GM10248 (cell line): ENCODE data around the gene OR6F1.
"Not testable (repeated sequence)": the region's sequence is repeated elsewhere in the genome, so short reads cannot be mapped to it uniquely, and the experiment has no call there.

Source experiments
- CTCF ChIA-PET: fragments of 300-600 bp; sonication (Branson Sonifier 250); formaldehyde crosslinking; extraction: SDS; loops from one replicate; lab custom pipeline; 2021; ENCODE audit warnings: antibody characterized with exemption; lab: Yijun Ruan, JAX
- POLR2A ChIA-PET: fragments of 350-650 bp; sonication (Branson Sonifier 250); formaldehyde crosslinking; extraction: SDS; loops from one replicate; lab custom pipeline; 2020; ENCODE audit warnings: antibody characterized with exemption; lab: Yijun Ruan, JAX
- DNase-seq: peaks from one replicate; pipeline ENCODE4 v3.0.0; 2012; ENCODE audit errors: extremely low spot score
- CTCF ChIP-seq: IDR thresholded peaks from 2 replicates; pipeline ENCODE4 v1.5.1; 2012; ENCODE audit warnings: mild to moderate bottlenecking, low read depth; ENCODE audit errors: extremely low read depth, missing control alignments, control extremely low read depth

The OR6F1 gene

GRCh38 chr1:247741756-247742155 is 25.3 kb upstream of the OR6F1 start:
- ChIA-PET CTCF (no interaction called here), POLR2A (no interaction called here)
- DNase-seq: no peak
- no peak for TF ChIP-seq CTCF

GRCh38 chr1:247740721-247741120 is 24.3 kb upstream of the OR6F1 start:
- CTCF ChIA-PET: no interaction called here
- no peak for TF ChIP-seq CTCF
- POLR2A ChIA-PET: no interaction called here
- DNase-seq: no peak

- TF ChIP-seq CTCF: no peak
- CTCF ChIA-PET: no interaction called here
- DNase-seq: no peak
Measured at GRCh38 chr1:247738315-247738714, 21.9 kb upstream of the OR6F1 start, which contains the start of gene OR14K1. TSS of gene OR14K1 (plus strand) at chr1:247738615. CDS start at chr1:247738615, 0 bp downstream.

GRCh38 chr1:247721222-247721621 is 4.8 kb upstream of the OR6F1 start:
- ChIA-PET CTCF (no interaction called here), POLR2A (no interaction called here)
- no peak for TF ChIP-seq CTCF
- no peak for DNase-seq

More at GRCh38 chr1:247738315-247738714, 21.9 kb upstream of the OR6F1 start, which contains the start of gene OR14K1:
- POLR2A ChIA-PET: no interaction called here

GRCh38 chr1:247713753-247714152 is 2.7 kb downstream of the OR6F1 start:
- no peak for TF ChIP-seq CTCF
- POLR2A ChIA-PET: no interaction called here
- CTCF ChIA-PET: interaction anchor here (1.5 kb wide), 1 partner anchor 23 kb away, joined by 5 read pairs; no protein-coding TSS in a partner anchor
- no peak for DNase-seq

- DNase-seq, CTCF ChIA-PET, POLR2A ChIA-PET: not testable (repeated sequence)
Measured at GRCh38 chr1:247710681-247711080, 5.8 kb downstream of the OR6F1 start.

- CTCF ChIA-PET: no interaction called here
- no peak for TF ChIP-seq CTCF
- POLR2A ChIA-PET: no interaction called here
- no peak for DNase-seq
Measured at GRCh38 chr1:247701338-247701737, 15.1 kb downstream of the OR6F1 start.
